RPMI7951 (cell line): ENCODE results near the gene GEMIN2. TPM values are rescaled to one million over a fixed set of nuclear protein-coding genes. Genes with fewer than 3 reads are reported as not detected.
"Not testable (repeated sequence)": the region's sequence is repeated elsewhere in the genome, so short reads cannot be mapped to it uniquely, and the experiment has no call there.

ENCODE experiments used
- DNase-seq: peaks from one replicate; pipeline ENCODE4 v3.0.0-alpha.2; 2012; ENCODE audit warnings: low read depth
- total RNA-seq: library from RNA; depleted of rRNA; stranded (reverse); fragments of >200 nt; shearing (Covaris generic); gene quantifications from 2 replicates; pipeline ENCODE4 v1.2.3, GENCODE V29; 2014; rRNA removed

GEMIN2 gene, protein sequence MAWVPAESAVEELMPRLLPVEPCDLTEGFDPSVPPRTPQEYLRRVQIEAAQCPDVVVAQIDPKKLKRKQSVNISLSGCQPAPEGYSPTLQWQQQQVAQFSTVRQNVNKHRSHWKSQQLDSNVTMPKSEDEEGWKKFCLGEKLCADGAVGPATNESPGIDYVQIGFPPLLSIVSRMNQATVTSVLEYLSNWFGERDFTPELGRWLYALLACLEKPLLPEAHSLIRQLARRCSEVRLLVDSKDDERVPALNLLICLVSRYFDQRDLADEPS
- 57.0 and 72.8 TPM in 2 replicates for total RNA-seq

DNA sequence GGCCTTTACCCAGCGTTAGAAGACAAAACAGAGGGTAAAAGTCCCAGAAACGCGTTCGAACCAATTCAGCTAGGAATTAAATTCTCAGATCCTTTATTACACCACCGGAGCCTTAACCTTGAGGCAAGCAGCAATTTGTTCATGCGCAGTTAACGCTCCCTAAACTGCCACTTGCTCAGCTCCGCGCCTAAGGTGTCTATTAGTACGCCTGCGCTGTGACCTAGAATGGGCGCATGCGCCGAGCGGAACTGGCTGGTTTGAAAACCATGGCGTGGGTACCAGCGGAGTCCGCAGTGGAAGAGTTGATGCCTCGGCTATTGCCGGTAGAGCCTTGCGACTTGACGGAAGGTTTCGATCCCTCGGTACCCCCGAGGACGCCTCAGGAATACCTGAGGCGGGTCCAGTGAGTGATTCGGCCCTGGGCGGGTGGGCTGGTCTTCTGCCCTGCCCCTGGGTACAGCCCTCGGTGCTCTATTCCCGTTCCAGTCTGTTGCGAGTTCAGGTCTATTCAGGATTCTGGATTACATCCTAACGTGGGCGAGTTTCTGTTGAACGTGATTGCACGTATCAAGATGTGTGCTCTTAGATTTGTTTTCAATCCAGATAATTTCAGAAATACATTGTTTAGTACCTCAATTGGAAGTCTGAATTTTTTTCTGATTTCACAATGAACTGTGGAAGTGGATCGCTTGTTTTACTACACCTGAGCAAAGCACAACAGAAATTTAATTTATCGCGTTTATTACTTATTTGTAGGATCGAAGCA lies at the start of gene GEMIN2:
GEMIN2 (plus strand) TSS at position 251 of the 766 bp plus-strand sequence; CDS start at position 267, 16 bp downstream.
- DNase-seq = peak; percentile 89

DNA sequence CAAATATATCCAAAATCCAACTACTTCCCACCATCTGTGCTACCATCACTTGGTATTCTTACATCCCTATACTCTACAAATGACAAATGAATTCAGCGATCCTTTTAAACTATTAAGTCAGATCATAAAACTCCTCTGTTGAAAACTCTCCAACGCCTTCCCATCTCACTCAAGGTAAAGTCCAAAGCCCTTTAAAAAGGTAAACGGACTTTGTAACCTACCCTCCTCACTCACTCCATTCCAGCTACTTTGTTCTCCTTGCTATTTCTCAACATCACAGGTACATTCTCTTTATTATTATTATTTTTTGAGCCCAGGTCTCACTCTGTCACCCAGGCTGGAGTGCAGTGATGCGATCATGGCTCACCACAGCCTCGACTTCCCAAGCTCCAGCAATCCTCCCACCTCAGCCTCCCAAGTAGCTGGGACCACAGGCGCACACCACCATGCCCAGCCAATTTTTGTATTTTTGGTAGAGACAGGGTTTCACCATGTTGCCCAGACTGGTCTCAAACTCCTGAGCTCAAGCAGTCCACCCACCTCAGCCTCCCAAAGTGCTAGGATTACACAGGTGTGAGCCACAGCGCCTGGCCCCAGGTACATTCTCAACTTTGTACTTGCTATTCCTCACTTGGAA lies 44.8 kb upstream of the GEMIN2 start:
- DNase-seq = not testable (repeated sequence)

DNA sequence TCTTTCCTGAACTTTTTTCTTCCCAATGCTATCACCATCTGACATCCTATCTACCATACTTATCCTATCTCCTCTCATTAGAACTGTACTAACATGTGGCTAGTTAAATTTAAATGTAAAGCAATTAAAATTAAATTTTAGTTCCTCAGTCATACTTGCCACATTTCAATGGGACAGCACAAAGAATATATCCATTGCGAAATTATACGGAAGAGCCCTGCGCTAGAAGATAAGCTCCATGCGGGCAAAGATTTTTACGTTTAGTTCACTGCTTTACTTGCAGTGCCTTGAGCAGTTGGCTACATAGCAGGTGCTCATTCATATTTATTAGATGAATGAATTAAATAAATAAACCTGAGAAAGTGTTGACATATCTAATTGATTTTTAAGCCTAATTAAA lies 44.2 kb upstream of the GEMIN2 start:
- no peak for DNase-seq

DNA sequence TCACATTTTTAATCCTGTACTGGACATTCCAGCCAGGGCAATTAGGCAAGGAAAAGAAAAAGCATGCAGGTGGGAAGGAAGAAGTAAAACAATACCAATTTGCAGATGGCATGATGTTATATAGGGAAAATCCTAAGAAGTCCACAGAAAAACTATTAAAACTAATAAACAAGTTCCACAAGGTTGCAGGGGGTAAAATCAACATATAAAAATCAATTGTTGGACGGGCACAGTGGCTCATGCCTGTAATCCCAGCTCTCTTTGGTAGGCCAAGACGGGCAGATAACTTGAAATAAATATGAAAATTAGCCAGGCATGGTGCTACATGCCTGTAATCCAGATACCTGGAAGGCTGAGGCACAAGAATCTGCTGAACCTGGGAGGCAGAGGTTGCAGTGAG lies 43.0 kb upstream of the GEMIN2 start:
- DNase-seq = no peak

DNA sequence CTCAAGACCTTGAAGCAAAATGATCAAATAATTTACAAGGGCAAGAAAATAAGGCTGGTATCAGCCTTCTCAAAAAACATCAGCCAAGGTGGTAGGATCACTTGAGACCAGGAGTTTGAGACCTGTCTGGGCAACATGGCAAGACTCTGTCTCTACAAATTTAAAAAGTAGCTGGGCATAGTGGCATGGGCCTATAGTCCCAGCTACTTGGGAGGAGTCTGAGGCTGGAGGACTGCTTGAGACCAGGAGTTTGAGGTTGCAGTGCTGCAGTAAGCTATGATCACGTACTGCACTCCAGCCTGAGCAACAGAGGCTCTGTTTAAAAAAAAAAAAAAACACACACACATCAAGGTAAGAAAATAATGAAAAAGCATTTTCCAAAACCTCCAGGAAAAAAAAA lies 33.2 kb upstream of the GEMIN2 start:
- no peak for DNase-seq

DNA sequence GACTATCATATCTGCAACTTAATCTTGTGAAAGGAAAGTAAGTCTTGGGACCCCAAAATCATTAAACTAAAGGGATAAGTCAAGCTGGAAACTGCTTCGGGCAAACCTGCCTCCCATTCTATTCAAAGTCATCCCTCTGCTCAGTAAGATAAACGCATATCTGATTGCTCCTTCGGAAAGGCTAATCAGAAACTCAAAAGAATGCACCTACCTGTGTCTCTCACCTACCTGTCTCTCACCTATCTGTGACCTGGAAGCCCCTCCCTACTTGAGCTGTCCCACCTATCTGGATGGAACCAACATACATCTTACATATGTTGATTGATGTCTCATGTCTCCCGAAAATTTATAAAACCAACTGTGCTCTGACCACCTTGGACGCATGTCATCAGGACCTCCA lies 31.0 kb upstream of the GEMIN2 start:
- no peak for DNase-seq

DNA sequence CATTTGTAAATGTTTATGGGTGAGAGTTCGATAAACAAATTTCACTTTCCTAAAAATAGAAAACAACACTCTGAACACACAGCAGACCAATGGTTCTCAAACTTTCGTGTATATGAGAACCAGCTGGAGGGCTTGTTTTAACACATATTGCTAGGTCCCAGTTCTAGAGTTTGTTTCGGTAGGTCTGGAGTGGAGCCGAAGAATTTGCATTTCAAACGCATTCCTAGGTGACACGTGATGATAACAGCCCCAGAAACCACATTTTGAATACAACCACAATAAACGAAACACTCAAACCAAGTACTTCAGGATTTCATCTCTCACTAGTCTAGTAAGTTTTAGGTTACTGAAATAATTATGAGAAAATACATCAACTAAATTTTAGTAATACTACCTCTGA lies 28.2 kb upstream of the GEMIN2 start:
- DNase-seq = no peak

DNA sequence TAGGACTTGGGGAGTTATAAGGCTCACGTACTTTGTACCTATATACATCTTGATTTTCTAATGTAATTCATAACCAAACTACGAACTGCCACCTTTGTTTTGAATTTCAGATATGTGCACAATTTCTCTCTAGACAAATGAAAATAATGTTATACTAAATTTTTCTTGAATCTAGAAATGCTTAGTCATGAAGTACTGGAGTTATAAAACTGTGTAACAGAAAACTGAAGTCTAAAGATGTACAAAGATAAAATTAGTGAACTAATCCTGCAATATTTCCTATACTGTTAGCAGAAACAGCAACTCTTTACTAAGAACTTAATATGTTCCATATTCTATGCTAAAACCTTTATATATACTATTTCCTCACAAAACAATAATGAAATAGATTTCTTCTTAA lies 26.6 kb upstream of the GEMIN2 start:
- no peak for DNase-seq

DNA sequence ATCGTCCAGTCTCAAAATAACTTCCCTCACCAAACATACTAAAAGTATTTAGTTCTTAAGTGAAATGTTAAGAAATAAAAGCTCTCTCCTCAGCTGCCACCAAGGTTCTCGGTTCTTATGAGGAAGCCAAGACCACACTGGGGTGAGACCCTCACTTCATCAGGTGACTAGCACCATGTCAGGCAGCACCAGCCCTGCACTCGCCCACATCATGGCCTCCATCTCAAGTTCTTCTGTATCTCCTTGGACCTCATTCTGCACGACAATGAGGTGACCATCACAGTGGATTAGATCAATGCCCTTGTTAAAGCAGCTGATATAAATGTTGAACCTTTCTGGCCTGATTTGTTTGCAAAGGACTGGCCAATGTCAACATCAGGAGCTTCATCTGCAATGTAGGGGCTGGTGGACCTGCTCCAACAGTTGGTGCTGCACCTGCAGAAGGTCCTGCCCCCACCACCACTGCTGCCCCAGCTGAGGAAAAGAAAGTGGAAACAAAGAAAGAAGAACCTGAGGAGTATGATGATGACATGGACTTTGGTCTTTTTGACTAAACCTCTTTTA lies 23.5 kb upstream of the GEMIN2 start:
- DNase-seq = no peak

DNA sequence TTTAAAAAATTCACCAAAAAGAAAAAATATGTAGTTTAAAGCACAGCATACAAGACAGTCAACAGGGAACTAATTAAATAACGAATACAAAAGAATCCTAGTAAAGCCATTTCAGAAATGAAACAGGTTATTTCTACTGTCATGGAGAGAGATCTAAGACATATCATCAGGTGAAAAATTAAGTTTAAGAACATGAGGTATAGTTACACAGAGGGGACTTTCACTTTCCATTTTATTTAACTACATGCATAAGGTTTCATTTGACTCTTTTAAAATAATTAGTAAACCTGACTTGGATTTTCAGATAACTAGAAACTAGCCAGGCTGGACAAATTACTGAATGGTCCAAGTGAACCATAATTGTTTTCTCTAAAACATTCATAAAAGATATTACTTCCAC lies 22.4 kb upstream of the GEMIN2 start:
- no peak for DNase-seq

DNA sequence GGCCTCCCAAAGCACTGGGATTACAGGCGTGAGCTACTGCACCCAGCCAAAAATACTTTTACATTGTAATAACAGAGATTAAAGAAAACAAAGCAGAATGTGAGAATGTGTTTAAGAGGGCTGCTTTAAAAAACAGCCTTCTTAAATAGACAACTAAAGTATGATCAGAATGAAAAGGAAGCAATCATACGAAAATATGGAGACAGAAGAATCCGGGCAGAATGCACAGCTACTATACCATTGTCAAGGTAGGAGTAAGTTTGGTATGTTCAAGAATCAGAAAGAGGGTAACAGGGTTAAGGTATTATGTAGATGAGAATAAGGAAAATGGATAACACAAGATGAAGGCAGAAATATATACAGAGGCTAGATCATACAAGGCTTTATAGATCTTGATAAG lies 19.6 kb upstream of the GEMIN2 start:
- DNase-seq = no peak

DNA sequence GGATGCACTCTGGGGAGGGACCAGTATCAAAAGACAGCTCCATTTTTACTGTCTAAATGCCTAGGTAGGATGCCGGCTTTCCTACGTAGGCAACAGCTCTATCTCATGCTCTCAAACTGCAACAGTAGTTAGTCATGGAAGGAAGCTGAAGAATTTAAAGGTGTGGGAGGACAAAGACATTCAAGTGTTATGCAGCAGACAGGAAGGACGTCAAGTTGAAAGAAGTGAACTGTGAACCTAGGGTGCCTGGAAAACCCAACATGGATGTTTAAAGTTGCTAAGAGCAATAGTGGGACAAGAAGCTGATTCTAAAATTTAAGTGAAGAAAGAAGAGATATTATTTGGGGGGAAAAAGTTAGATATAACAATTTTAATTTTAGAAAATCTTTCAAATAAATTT lies 17.0 kb upstream of the GEMIN2 start:
- no peak for DNase-seq

DNA sequence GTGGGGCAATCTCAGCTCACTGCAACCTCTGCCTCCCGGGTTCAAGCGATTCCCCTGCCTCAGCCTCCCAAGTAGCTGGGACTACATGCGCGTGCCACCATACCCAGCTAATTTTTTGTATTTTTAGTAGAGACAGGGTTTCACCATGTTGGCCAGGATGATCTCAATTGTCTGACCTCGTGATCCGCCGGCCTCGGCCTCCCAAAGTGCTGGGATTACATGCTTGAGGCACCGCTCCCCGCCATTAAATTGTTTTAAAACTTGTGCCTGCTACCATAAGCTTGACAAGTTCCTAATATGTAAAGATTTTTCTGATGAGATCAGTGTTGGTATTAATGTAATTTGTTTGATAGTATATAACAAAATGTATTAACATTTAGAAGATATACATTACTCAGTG lies 14.9 kb upstream of the GEMIN2 start:
- not testable (repeated sequence) for DNase-seq

DNA sequence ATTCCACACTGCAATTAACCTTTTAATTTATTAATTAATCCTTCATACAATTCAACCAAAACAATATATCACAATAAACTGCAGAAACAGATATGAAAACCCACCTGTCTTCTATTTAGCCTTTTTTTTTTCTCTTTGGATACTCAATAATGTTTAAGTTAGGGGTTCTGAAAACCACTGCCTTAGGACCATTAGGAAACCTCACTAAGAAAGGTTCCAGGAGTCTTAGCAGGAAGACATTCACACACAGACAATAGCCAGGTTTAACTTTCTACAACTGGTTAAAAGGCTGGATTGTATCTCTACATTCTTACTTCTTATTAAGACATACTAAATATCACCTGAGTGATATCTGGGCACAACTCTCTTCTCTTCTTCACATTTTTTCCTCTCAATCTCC lies 14.4 kb upstream of the GEMIN2 start:
- DNase-seq = no peak

DNA sequence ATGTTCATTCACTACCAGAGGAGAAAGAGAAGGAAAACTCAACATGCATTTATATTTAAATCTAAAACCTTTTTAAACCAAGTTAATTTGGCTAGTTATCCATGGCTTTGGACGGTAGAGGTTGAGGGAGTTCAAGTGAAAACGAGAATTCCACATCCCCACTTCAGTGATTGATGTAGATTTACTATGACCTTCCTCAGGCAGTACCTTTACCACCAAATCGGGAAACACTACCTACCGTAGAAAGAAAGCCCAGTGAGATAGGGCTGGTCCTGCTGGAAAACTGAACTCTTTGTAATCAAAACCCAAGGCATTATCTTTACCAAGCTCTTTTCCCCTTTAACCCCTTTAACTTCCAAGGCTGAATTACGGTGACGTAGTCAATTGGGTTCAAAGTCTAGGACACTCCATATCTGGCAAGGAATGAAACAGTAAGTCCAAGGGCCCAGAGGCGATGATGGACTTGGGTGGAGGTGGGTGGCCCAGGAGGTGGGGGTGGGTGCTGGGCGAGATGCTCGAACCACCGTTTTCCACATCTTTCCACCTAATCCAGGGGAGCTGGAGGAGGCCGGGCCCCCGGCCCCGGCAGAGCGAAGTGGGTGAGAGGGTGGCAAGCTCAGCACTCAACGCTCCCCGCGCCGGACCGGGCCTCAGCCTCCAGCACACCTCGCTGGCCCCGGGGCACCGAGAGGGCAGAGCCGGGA lies 11.7 kb upstream of the GEMIN2 start:
- peak; percentile 47 for DNase-seq

DNA sequence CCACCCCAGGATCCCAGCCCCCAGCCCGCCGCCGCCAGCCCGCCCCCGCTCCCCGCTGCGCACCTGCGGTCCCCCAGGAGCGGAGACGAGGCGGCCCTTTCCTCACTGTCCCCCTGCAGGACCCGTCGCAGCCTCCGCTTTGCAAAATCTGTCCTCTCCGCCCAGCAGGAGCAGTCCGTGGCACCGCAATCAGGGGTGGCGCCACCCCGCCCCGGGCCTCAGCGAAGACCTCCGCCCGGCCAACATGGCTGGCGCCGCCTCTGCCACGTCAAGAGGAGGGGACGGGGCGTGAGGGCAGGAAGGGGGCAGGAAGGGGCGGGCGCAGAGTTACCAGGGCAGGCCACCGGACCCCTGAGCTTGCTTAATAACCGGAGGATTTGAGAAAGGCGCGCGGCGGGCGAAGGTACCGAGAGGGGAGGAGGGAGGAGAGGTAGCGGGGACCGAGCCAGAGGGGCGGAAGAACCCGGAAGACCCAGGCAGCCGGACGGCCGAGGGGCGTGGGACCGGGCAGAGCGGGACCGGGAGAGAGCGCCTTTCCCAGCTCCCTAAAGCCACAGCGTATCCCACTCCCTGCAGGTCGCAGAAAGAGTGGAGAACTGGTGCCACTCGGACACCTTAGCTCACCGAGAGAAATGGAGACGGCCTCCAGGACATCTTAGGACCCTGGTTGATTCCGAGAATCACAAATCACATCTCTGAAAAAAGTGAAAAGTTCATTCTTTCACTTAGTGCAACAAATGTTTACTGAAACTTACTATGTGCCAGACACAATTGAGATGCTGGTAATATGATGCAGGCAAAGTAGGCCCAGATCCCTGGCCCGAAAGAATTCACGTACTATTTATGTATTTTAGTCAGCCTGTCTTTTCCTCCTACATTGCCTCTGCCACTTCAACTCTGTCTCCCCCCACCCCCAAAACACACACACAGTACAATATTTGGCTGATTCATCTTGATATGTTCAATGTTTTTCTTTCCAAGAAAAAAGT lies 10.9 kb upstream of the GEMIN2 start, which contains the start of gene SEC23A:
SEC23A (minus strand) TSS at position 267 of the 989 bp plus-strand sequence. CDS start 7,117 bp downstream, outside the sequence.
- peak; percentile 84 for DNase-seq

DNA sequence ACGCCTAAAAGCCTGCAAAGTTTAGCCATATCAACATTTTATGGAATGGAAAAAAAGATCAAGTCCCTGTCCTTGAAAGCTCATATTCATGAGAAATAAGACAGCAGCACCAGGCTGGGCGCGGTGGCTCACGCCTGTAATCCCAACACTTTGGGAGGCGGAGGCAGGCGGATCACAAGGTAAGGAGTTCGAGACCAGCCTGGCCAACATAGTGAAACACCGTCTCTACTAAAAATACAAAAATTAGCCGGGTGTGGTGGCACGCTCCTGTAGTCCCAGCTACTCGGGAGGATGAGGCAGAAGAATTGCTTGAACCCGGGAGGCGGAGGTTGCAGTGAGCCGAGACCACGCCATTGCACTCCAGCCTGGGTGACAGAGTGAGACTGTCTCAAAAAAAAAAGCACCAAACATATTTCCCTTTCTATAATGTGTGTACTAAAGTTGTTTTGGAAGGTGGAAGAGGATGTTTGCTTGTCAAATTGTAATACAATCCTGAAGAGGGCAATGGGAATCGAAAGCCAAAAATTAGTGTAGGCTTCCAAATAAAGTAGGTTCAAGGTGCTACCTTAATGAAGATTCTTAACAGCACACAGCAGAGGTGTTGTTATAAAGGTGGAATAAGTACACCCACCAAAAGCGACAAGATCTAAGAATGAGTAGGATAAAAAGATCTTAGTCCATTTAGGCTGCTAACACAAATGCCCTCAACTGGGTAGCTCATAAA lies 9.9 kb upstream of the GEMIN2 start:
- DNase-seq = not testable (repeated sequence)

DNA sequence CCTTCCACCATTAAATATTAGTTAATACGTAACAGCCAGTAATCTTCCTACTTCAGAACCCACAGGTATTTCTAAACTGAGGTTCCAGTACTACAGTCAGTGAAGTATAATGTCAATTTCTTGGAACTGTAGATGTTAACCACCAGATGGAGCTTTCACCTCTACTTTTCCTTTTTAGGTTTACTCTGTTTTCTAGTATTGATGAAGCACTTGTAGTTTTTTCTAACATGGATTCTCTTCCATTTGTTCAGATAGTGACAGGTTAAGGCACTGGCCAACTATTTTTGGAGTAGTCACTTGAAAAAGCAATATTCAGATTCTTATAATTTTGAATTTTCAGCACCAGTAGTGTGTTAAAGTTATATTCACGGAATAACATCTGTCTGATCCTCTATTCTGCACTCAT lies 6.5 kb upstream of the GEMIN2 start:
- peak; percentile 33 for DNase-seq

DNA sequence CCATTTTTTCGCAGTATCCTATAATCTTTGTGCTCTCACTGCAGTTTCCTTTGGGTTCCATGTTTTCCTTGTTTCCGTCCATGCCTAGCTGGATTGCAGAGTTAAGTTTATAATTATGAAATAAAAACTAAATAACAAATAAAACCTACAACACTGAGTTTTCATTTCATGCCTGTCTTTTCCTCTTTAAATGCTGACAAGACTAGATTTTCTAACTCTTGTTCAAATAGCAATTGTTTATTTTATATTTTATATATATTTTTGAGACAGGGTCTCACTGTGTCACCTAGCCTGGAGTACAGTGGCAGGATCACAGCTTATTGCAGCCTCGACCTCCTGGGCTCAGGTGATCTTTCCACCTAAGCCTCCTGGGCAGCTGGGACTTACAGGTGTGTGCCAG lies 5.3 kb upstream of the GEMIN2 start:
- DNase-seq = no peak
